Stimulated activated CD4-positive, alpha-beta T cell treated with anti-CD3 and anti-CD28 coated beads, Interleukin-12 subunit alpha, Interleukin-12 subunit beta, amount 100 ng/mL, for 4 hours (primary cell): ENCODE results near the gene NID2.

Source experiments
- DNase-seq: peaks from one replicate; pipeline ENCODE4 v3.0.0-alpha.2; 2020

Gene NID2

GRCh38 chr14:51998348-51998747 lies 70.5 kb downstream of the NID2 start:
- no peak for DNase-seq

GRCh38 chr14:51996148-51996746 lies 72.6 kb downstream of the NID2 start:
- no peak for DNase-seq

- DNase-seq = no peak
Observed at GRCh38 chr14:51993285-51993920, 75.5 kb downstream of the NID2 start.

- DNase-seq = no peak
Observed at GRCh38 chr14:51990488-51990887, 78.4 kb downstream of the NID2 start.

- DNase-seq = peak; percentile 89
Observed at GRCh38 chr14:51989293-51990234, 79.3 kb downstream of the NID2 start, which contains the start of gene RTRAF. TSS of gene RTRAF (plus strand) at chr14:51989546. CDS start at chr14:51989640, 94 bp downstream.

- no peak for DNase-seq
Observed at GRCh38 chr14:51988221-51988620, 80.6 kb downstream of the NID2 start.

GRCh38 chr14:51981218-51981854 lies 87.5 kb downstream of the NID2 start:
- no peak for DNase-seq

GRCh38 chr14:51979088-51979709 lies 89.7 kb downstream of the NID2 start:
- peak; percentile 82 for DNase-seq

- DNase-seq = no peak
Observed at GRCh38 chr14:51978681-51979085, 90.2 kb downstream of the NID2 start.

- DNase-seq = no peak
Observed at GRCh38 chr14:51977075-51977474, 91.8 kb downstream of the NID2 start.

- no peak for DNase-seq
Observed at GRCh38 chr14:51972566-51972965, 96.3 kb downstream of the NID2 start.

- DNase-seq = no peak
Observed at GRCh38 chr14:51969852-51970540, 98.9 kb downstream of the NID2 start.

- no peak for DNase-seq
Observed at GRCh38 chr14:51967521-51967920, 101.3 kb downstream of the NID2 start.

- no peak for DNase-seq
Observed at GRCh38 chr14:51963286-51963685, 105.6 kb downstream of the NID2 start.

GRCh38 chr14:51962711-51963110 lies 106.1 kb downstream of the NID2 start:
- no peak for DNase-seq

- no peak for DNase-seq
Observed at GRCh38 chr14:51960866-51961265, 108.0 kb downstream of the NID2 start.

GRCh38 chr14:51959928-51960327 lies 108.9 kb downstream of the NID2 start:
- no peak for DNase-seq

- DNase-seq = no peak
Observed at GRCh38 chr14:51957950-51958349, 110.9 kb downstream of the NID2 start.
